ENCODE results near the gene GPHA2.
A peak's percentile ranks its signal among the peaks of the same experiment; 100 is the strongest.

Gene GPHA2

DNA sequence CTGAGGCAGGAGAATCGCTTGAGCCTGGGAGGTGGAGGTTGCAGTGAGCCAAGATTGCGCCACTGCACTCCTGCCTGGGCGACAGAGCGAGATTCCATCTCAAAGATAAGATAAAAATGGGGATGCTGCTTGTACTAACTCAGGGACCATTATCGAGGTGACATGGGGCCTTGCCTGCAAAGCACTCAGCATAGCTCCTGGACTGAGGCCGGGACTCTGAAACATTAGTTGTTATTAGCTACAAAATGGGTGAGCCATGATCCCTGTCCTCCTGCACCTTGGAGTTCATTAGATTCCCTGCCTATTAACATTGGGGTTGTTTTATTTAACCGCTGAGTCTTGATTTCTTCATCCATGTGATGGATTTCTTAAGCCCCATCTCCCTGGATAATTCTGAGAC, 6.1 kb downstream of the GPHA2 start:
- no peak for DNase-seq

GRCh38 chr11:64928957-64929356, 6.7 kb downstream of the GPHA2 start:
- DNase-seq = no peak

- DNase-seq = no peak
Measured at GRCh38 chr11:64926689-64927088, 9.0 kb downstream of the GPHA2 start.

DNA sequence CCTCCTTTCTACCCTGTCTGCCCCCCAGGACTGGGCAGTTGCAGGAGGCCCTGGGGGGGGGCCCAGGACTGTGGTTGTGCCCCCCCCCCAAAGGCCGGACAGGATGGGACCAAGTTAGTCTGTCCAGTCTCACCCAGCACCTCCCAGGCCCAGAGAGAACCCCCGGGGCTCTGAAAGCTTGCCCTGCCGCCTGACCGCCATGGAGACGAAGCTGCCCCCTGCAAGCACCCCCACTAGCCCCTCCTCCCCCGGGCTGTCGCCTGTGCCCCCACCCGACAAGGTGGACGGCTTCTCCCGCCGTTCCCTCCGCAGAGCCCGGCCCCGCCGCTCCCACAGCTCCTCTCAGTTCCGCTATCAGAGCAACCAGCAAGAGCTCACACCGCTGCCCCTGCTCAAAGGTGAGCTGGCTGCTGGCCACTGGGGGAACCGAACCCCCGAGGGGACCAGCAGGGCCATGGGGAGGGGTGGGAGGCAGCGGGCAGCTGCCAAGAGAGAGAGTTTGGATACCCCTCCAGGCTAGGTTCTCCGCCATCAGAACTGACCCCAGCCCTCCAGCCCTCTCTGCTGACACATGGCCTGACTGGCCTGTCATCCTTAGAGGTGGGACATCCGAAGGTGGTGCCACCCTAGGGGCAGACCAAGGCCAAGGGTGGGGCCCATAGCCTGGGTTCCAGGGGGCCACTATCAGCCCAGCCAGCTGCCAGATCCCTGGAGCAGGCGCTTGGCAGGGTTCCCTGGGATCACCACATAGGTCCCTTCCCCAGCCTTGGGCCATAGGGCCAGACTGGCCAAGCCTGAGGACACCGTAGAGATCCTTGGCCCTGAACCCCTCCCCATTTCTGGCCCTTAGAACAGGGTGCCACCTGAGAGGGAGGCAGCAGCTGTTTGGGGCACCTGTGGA, 9.9 kb downstream of the GPHA2 start:
- no peak for DNase-seq

- no peak for DNase-seq
Measured at GRCh38 chr11:64924910-64925284, 10.8 kb downstream of the GPHA2 start.

GRCh38 chr11:64923944-64924909, 11.5 kb downstream of the GPHA2 start, which contains the start of gene PPP2R5B:
Gene PPP2R5B (plus strand): TSS chr11:64924689. CDS start chr11:64925735, 1,046 bp downstream.
- DNase-seq = peak; percentile 89

DNA sequence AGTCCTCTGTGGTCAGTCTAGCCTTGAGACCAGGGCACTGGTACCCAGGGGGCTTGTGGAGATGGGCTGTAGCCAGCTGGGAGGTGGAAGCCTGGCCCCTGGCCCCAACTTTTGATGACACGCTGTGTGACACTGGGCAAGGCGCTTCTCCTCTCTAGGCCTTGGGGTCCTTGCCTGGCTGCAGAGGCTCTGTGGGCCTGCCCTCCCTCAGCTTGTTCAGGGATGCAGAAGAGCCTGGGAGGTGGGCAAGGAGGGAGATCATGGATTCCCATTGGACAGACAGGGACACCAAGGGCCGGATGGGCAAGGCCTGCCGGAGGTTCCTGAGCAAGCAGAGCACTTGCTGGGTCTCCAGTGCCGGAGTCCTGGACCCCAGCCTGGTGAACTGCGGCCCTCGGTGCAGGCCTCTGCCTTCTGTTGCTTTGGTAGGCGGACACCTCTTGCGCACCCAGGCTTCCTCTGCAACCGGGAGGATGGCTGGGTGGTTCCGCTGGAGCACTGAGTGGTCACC, 12.5 kb downstream of the GPHA2 start:
- no peak for DNase-seq

DNA sequence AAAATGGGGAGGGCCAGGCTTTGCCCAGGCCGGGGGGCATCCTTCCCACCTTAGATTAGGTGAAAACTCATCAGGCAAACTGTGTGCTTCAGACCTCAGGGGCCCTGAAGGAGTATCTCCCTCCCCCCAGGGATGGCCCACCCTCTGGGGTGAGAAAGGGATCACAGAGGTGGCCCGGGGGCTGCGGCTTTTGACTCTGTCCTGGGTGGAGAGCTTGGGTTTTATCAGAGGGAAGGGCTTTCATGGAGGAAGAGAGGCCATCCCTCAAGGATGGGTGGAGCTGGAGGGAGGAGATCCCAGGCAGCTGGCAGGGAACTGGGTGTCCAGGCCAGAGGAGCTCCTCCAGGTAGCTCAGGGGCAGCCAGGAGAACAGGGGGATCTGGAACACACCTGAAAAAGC, 14.3 kb downstream of the GPHA2 start:
- DNase-seq = no peak

DNA sequence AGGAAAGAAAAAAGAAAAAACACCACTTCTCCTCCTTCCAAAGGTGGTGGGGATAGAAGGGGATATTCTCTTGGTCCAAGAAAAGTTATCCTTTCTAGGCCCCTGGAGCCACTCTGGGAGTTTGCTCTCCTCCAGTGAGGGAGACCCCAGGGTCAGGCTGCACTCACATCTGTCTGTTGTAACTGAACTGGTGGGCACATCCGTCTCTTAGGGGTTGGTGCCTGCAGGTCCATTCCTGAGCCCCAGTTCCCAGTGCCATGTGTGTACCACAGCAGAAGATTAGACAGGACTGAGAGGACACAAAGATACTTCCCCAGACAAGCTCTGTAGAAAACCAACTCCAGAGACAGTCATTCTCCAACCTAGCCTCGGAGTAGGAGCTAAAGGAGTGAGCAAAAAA, 15.6 kb downstream of the GPHA2 start:
- no peak for DNase-seq

GRCh38 chr11:64919627-64920026, 16.1 kb downstream of the GPHA2 start:
- DNase-seq = no peak

DNA sequence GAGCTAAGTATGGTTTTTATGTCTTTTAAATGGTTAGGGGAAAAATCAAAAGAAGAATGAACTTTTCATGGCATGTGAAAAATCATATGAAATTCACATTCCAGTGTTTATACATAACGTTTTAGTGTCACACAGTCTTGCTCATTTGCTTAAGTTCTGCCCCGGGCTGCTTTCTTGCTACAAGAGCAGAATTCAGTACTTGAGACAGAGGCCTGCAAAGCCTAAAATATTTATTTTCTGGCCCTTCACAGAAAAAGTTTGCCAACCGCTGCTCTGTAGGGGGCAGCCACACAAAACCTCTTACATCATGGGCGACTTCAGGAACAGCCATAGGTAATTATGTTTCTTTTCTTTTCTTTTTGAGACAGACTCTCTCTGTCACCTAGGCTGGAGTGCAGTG, 17.7 kb downstream of the GPHA2 start:
- no peak for DNase-seq

DNA sequence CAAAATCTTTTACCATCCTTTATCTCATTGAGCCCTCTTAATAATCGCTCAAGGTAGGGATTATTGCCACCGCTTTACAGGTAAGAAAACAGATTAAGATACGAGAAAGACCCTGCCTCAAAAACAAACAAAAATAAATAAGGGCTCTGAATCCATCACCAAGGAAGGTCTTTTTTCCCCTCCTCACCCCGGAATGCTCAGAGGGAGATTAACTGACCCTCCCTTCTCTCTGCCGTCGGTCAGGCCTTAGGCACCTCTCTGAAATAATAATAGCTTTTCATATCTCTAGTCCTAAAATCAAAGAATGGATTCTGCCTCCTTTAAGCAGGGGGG, 18.1 kb downstream of the GPHA2 start:
- no peak for DNase-seq

GRCh38 chr11:64916775-64917662, 18.7 kb downstream of the GPHA2 start, which contains the start of gene ATG2A:
Gene ATG2A (minus strand): TSS chr11:64917209. CDS start chr11:64917135, 74 bp downstream.
- peak; percentile 100 for DNase-seq

GRCh38 chr11:64916040-64916774, 19.5 kb downstream of the GPHA2 start:
- peak; percentile 20 for DNase-seq

DNA sequence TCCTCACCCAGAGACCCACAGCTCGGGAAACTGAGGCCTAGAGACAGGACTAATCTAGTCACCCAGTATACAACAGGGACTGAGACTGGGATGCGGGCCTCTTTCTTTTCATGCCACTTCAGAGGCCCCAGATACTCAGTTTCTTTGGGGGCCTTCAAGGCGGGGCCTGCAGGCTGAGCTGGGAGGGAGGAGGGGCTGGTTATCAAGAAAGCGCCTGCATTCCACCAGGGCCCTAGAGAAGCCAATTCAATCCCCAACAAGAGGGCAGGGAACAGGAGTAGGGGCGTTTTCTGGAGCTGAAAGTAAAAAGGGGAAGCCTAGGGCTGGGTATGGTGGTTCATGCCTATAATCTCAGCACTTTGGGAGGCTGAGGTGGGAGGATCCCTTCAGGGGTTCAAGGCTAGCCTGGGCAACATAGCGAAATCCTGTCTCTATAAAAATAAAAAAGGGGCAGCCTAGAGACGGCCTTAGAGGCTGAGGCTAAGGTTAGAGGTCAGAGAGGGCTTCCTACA, 20.3 kb downstream of the GPHA2 start:
- DNase-seq = no peak

DNA sequence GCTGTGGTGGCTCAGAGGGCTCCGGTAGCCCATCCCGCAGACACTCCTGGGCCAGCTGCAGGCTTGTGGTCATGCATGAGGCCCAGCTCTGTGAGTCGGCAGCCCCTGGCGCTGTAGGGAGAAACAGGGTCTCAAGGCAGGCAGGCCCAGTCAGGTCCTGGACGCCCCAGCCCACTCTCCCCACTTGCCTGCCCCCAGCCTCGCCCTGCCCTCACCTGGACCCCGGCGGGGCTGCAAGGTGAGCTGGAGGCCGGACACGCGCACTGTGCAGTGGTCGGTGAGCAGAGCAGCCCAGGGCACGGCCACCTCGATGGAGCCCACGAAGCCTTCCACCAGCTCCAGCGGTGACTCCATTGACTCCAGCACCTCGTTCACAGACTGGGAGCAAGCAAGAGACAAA, 21.6 kb downstream of the GPHA2 start:
- DNase-seq = no peak

DNA sequence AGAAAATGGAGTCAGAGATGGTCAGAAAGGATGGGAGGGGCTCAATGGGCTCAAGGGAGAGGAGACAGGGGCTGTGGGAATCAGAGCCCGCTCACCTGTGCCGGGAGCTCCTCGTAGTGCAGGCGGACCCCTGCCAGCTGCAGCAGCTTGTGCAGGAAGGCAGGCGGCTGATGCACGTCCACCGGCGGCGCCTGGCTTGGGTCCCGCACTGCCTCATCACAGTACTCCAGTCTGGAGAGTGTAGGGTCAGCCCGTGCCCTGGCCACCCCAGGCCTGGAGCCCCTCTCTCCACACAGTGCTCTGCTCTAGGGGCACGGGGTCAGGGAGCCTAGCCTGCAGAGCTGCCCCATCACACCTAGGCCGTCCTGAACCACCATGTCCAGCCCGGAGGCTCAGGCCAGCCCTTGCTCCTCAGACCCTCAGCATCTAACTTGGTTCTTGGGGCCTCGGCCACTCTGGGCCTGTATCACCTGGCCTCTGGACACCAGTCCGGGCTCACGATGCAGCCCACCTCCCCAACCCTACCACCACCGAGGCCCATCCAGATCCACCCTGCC, 22.4 kb downstream of the GPHA2 start:
- no peak for DNase-seq

- DNase-seq = no peak
Measured at GRCh38 chr11:64911689-64912088, 24.0 kb downstream of the GPHA2 start.

DNA sequence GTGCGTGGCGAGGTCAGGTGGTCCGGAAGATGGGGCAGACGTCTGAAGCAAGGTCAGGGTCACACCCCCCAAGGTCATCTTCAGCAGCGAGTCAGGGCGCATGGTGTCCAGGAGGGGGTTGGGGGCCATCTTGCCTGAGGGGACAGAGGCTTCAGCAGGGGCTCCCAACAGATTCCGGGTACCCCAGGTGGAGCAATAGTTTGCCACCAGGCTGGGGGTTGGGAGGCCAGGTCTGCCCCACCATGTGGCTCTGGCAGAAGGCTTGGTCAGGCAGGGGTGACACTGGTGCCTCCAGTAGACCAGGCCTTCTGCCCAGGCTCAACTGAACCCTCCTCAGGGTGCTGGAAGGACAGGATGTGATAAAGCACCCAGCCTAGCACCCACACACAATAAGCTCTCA, 24.6 kb downstream of the GPHA2 start:
- DNase-seq = no peak

GRCh38 chr11:64910451-64911093, 25.1 kb downstream of the GPHA2 start:
- DNase-seq = no peak

Data from NCI-H345 (cell line).